Esophagus muscularis mucosa (tissue), 4 donors: Measurements from ENCODE around the gene TEX50. TPM values are rescaled to one million over a fixed set of nuclear protein-coding genes. Genes with fewer than 3 reads are reported as not detected.
"Not testable (repeated sequence)": the region's sequence is repeated elsewhere in the genome, so short reads cannot be mapped to it uniquely, and the experiment has no call there.

Source experiments
- DNase-seq: peaks from one replicate; pipeline ENCODE4 v3.0.0-alpha.2; 2017; ENCODE audit errors: extremely low spot score
- H3K27ac ChIP-seq, 4 donors: fragments of 200-600 bp; sonication (generic); replicated peaks in 1 of 4; 1 replicate in 3 of 4; 2 replicates in 1 of 4; pipeline ENCODE4 v1.5.1; 2016 to 2019; ENCODE audit warnings: mild to moderate bottlenecking in 1 of 4
- H3K27me3 ChIP-seq, 4 donors: fragments of 200-600 bp; sonication (generic); one replicate each; pipeline versions ENCODE4 v1.5.1 to v1.6.0; 2016 to 2019
- H3K36me3 ChIP-seq, 4 donors: fragments of 200-600 bp; sonication (generic); one replicate each; pipeline ENCODE4 v1.5.1; 2016 to 2019
- H3K4me1 ChIP-seq, 4 donors: fragments of 200-600 bp; sonication (generic); one replicate each; pipeline ENCODE4 v1.5.1; 2016 to 2019
- H3K4me3 ChIP-seq, 4 donors: fragments of 200-600 bp; sonication (generic); 1 replicate in 2 of 4; 2 replicates in 2 of 4; pipeline ENCODE4 v1.5.1; 2016 to 2019; ENCODE audit warnings: mild to moderate bottlenecking in 4 of 4, moderate library complexity in 1 of 4
- H3K9me3 ChIP-seq, 4 donors: fragments of 200-600 bp; sonication (generic); 1 replicate in 3 of 4; 2 replicates in 1 of 4; pipeline ENCODE4 v1.5.1; 2016 to 2019
- CTCF ChIP-seq, 3 experiments: fragments of 200-600 bp in 2 of 3; fragments of 450-650 bp in 1 of 3; sonication (generic) in 2 of 3; IDR thresholded peaks; one replicate each; pipeline ENCODE4 v1.5.1; 2017 to 2019; ENCODE audit warnings: antibody characterized with exemption in 3 of 3, mild to moderate bottlenecking in 2 of 3, moderate library complexity in 1 of 3
- EP300 ChIP-seq: sonication (generic); formaldehyde crosslinking; IDR thresholded peaks from one replicate; pipeline ENCODE4 v1.6.1; 2017; ENCODE audit warnings: antibody characterized with exemption
- POLR2A ChIP-seq: fragments of 450-650 bp; IDR thresholded peaks from one replicate; pipeline ENCODE4 v1.6.1; 2017; ENCODE audit warnings: antibody characterized with exemption, moderate library complexity, mild to moderate bottlenecking, low read depth
- POLR2AphosphoS5 ChIP-seq, 2 donors: sonication (generic); formaldehyde crosslinking; IDR thresholded peaks; one replicate each; pipeline ENCODE4 v1.6.1; 2017; ENCODE audit warnings: antibody characterized with exemption in 2 of 2
- WGBS: methylation state at CpG from one replicate; pipeline ENCODE4 v1.1.5; 2018; 5-methylcytosine and 5-hydroxymethylcytosine counted together
- intact Hi-C: fragments of 100-400 bp; cut with DNase I; formaldehyde crosslinking; loops from one replicate; pipeline ENCODE4 v1.15.1; 2023
- total RNA-seq, 4 donors: library from RNA; depleted of rRNA; stranded (reverse); fragments of >200 nt; gene quantifications; one replicate each; pipeline versions ENCODE4 v1.1.0 to v1.2.1, GENCODE V29; 2016

The TEX50 gene
- not detected for total RNA-seq

DNA sequence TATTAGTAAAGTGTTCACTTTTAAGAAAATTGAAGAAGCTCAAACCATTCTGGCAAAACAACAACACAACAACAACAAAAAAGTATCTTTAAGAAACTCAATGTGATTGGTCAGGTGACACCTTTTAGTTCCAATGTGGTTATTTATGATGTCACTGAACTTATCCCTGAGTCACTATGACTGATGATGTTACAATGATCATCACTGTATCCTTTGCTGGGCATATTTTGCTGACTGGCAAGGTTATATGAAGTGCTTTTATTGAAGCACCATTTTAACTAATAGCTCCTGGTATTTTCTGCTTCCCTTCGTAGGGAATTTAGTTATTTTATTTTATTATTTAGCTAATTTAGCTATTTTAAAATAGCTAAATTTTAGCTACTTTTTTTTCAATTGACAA lies at the start of gene TEX50:
TEX50 (plus strand) TSS at position 223 of the 400 bp plus-strand sequence. CDS start 184 bp downstream, outside the sequence.
- Histone ChIP-seq H3K9me3 (peaks cover 0 to 11% (median 0%) of the 10 kb centered on the region in 4 donors), H3K4me3 (no peak within 1 kb of the TSS), H3K4me1 (no peaks in the 10 kb centered on the region), H3K36me3 (no peaks in the 10 kb centered on the region), H3K27ac (no peak within 1 kb of the TSS), H3K27me3 (no peaks in the 10 kb centered on the region)
- 92% methylated on average over 1 of the region's 1 CpG for WGBS
- intact Hi-C loops = no loop called here
- DNase-seq = no peak
- TF ChIP-seq EP300 = no peak
- TF ChIP-seq POLR2A = no peak
- no peak for TF ChIP-seq CTCF (IDR thresholded peaks at IDR 0.05)
- no peak for TF ChIP-seq POLR2AphosphoS5 (IDR thresholded peaks at IDR 0.05)

- H3K9me3 ChIP-seq = peaks cover 0 to 3% (median 0%) of the 10 kb centered on the region in 4 donors
- no peaks in the 10 kb centered on the region for H3K36me3 ChIP-seq
- no peaks in the 10 kb centered on the region for H3K4me1 ChIP-seq
- DNase-seq = no peak
- no peak for TF ChIP-seq POLR2AphosphoS5 (IDR thresholded peaks at IDR 0.05)
- no peak for TF ChIP-seq POLR2A
- TF ChIP-seq EP300 = no peak
- TF ChIP-seq CTCF (IDR thresholded peaks at IDR 0.05) = no peak
- no peak overlapping the region for H3K27ac ChIP-seq
- WGBS = 60% methylated on average over 1 of the region's 1 CpG
- H3K4me3 ChIP-seq = no peak overlapping the region
- intact Hi-C loops = no loop called here
- H3K27me3 ChIP-seq = no peaks in the 10 kb centered on the region
These were observed 44.6 kb upstream of the TEX50 start for GRCh38 chr1:173590557-173590956.

DNA sequence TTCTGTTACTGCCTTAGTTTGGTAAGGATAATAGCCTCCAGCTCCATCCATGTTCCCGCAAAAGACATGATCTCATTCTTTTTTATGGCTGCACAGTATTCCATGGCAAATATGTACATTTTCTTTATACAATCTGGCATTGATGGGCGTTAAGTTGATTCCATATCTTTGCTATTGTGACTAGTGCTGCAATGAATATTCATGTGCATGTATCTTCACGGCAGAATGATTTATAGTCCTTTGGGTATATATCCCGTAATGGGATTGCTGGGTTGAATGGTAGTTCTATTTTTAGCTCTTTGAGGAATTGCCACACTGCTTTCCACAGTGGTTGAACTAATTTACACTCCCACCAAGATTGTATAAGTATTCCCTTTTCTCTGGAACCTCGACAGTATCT lies 44.0 kb upstream of the TEX50 start:
- WGBS = 83% methylated on average over 5 of the region's 5 CpGs

GRCh38 chr1:173596097-173596825 lies 38.9 kb upstream of the TEX50 start:
- H3K27me3 ChIP-seq = no peaks in the 10 kb centered on the region
- no peaks in the 10 kb centered on the region for H3K4me1 ChIP-seq
- DNase-seq = no peak
- WGBS = 89% methylated on average over 3 of the region's 3 CpGs
- H3K27ac ChIP-seq = no peak overlapping the region
- intact Hi-C loops = no loop called here
- no peak for TF ChIP-seq EP300
- no peak for TF ChIP-seq POLR2A
- TF ChIP-seq POLR2AphosphoS5 (IDR thresholded peaks at IDR 0.05) = no peak
- no peak for TF ChIP-seq CTCF (IDR thresholded peaks at IDR 0.05)
- no peaks in the 10 kb centered on the region for H3K36me3 ChIP-seq
- H3K9me3 ChIP-seq = peaks cover 0 to 3% (median 0%) of the 10 kb centered on the region in 4 donors
- H3K4me3 ChIP-seq = no peak overlapping the region

More for the DNA sequence above, 44.0 kb upstream of the TEX50 start:
- H3K4me3 ChIP-seq, H3K27me3 ChIP-seq, DNase-seq, intact Hi-C loops, H3K4me1 ChIP-seq, H3K36me3 ChIP-seq, H3K27ac ChIP-seq, H3K9me3 ChIP-seq: not testable (repeated sequence)

DNA sequence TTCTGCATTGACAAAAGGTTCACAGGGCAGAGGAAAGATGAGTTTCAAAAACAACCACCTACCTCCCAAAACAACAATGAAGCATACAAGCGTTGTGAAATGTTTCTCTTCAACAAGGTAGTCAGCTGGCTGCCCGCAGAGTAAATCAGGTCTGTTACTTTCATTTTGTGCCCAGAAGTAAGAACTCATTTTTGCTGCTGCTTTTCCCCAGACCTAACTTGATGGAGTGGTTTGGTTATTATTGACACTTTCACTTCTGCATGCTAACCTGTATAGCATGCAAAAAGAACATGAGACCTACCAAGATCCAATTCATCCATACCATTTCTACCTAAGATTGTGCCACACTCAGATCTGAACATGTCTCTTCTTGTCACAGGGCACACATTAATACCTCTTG lies 33.5 kb upstream of the TEX50 start:
- no peaks in the 10 kb centered on the region for H3K36me3 ChIP-seq

More for the DNA sequence above, 33.5 kb upstream of the TEX50 start:
- Histone ChIP-seq H3K27ac (no peak overlapping the region), H3K4me3 (no peak overlapping the region), H3K27me3 (no peaks in the 10 kb centered on the region), H3K9me3 (no peaks in the 10 kb centered on the region), H3K4me1 (no peaks in the 10 kb centered on the region)
- intact Hi-C loops = no loop called here
- TF ChIP-seq EP300 = no peak
- TF ChIP-seq POLR2AphosphoS5 (IDR thresholded peaks at IDR 0.05) = no peak
- TF ChIP-seq POLR2A = no peak
- no peak for TF ChIP-seq CTCF (IDR thresholded peaks at IDR 0.05)
- WGBS = 91% methylated on average over 2 of the region's 2 CpGs
- no peak for DNase-seq
